HepG2 (cell line): Measurements from ENCODE around the gene PHIP. TPM values are rescaled to one million over a fixed set of nuclear protein-coding genes. Genes with fewer than 3 reads are reported as not detected.

Source experiments
- ATAC-seq: fragments of 200-7000 bp; cut with Tn5 transposase; 3 replicates; pipeline ENCODE4 v1.9.1; 2020; ENCODE audit warnings: mild to moderate bottlenecking, moderate library complexity
- BruUV-seq: library from RNA; stranded (reverse); fragments of 400-500 nt; replicated peaks from 2 replicates; lab custom pipeline; 2021; lab: Mats Ljungman, UMichigan
- CTCF ChIA-PET: fragments of 300-600 bp; formaldehyde crosslinking; extraction: SDS; loops from one replicate; lab custom pipeline; 2021; ENCODE audit warnings: low total read pairs, inconsistent platforms, low intra/inter-chr PET ratio; lab: Yijun Ruan, JAX
- POLR2A ChIA-PET: fragments of 350-600 bp; sonication (Branson Sonifier 250); formaldehyde crosslinking; loops from one replicate; lab custom pipeline; 2020; ENCODE audit warnings: antibody characterized with exemption, inconsistent platforms; lab: Yijun Ruan, JAX
- DNase-seq: peaks from one replicate; pipeline ENCODE4 v3.0.0-alpha.2; 2015; ENCODE audit warnings: low spot score
- FAIRE-seq: peaks from 3 replicates; lab custom pipeline; 2011; peaks lifted over from hg19 to GRCh38; lab: Jason Lieb, UNC
- H2AFZ ChIP-seq: one replicate; pipeline ENCODE4 v1.6.1; 2011; ENCODE audit warnings: low read length, inconsistent platforms
- H3K27ac ChIP-seq: fragments of 300-600 bp; 3 replicates; pipeline ENCODE4 v1.8.0; 2011; ENCODE audit warnings: mixed run types, mild to moderate bottlenecking, mixed read lengths, low read length, inconsistent platforms; ENCODE audit not compliant: insufficient read depth; ENCODE audit errors: extremely low read length
- H3K27me3 ChIP-seq, 2 experiments: fragments of 200-600 bp in 1 of 2; 2 replicates in 1 of 2; 3 replicates in 1 of 2; pipeline versions ENCODE4 v1.6.0 to v1.8.0; 2011; ENCODE audit warnings: low read length in 2 of 2, mild to moderate bottlenecking in 2 of 2, moderate library complexity in 2 of 2, inconsistent platforms in 1 of 2; ENCODE audit not compliant: insufficient read depth in 2 of 2, control insufficient read depth in 1 of 2
- H3K36me3 ChIP-seq, 2 experiments: fragments of 200-600 bp in 1 of 2; replicated peaks in 1 of 2; 2 replicates in 1 of 2; 3 replicates in 1 of 2; pipeline versions ENCODE4 v1.5.1 to v1.8.0; 2011; ENCODE audit warnings: low read length in 2 of 2, inconsistent platforms in 1 of 2; ENCODE audit not compliant: insufficient read depth in 2 of 2, control insufficient read depth in 1 of 2
- H3K4me1 ChIP-seq: 2 replicates; pipeline ENCODE4 v1.5.1; 2012; ENCODE audit warnings: low read length, inconsistent platforms; ENCODE audit not compliant: insufficient read depth
- H3K4me2 ChIP-seq: 2 replicates; pipeline ENCODE4 v1.6.0; 2011; ENCODE audit warnings: low read depth, low read length, inconsistent platforms
- H3K4me3 ChIP-seq, 3 experiments: fragments of 200-600 bp in 1 of 3; sonication (generic), shearing (Covaris generic) in 1 of 3; replicated peaks in 1 of 3; 2 replicates each; pipeline ENCODE4 v1.5.1; 2011 to 2016; ENCODE audit warnings: low read length in 3 of 3, inconsistent platforms in 2 of 3, low read depth in 2 of 3, mild to moderate bottlenecking in 2 of 3, control low read depth in 1 of 3, mixed read lengths in 1 of 3; ENCODE audit not compliant: insufficient read depth in 1 of 3
- H3K79me2 ChIP-seq: one replicate; pipeline ENCODE4 v1.6.1; 2011; ENCODE audit warnings: low read length, inconsistent platforms; ENCODE audit not compliant: insufficient read depth
- H3K9ac ChIP-seq: 2 replicates; pipeline ENCODE4 v1.6.0; 2011; ENCODE audit warnings: mild to moderate bottlenecking, low read depth, low read length, inconsistent platforms; ENCODE audit not compliant: insufficient read depth
- H3K9me3 ChIP-seq: 2 replicates; pipeline ENCODE4 v1.5.1; 2012; ENCODE audit warnings: mild to moderate bottlenecking, low read length
- H4K20me1 ChIP-seq: 2 replicates; pipeline ENCODE4 v1.6.0; 2011; ENCODE audit warnings: inconsistent platforms, mild to moderate bottlenecking, low read length, moderate library complexity; ENCODE audit not compliant: insufficient read depth
- CREM ChIP-seq, 2 experiments: sonication (generic) in 1 of 2; formaldehyde crosslinking in 1 of 2; IDR thresholded peaks; 2 replicates each; pipeline versions ENCODE4 v1.4.0 to v1.6.1; 2016 to 2020; ENCODE audit warnings: antibody characterized with exemption in 1 of 2, mild to moderate bottlenecking in 1 of 2, missing genetic modification reagents in 1 of 2
- MZF1 ChIP-seq: sonication (generic); formaldehyde crosslinking; IDR thresholded peaks from 2 replicates; pipeline ENCODE4 v1.8.1; 2023; ENCODE audit warnings: mild to moderate bottlenecking, missing genetic modification reagents, borderline replicate concordance
- RARA ChIP-seq: IDR thresholded peaks from 2 replicates; pipeline ENCODE4 v1.6.1; 2016; ENCODE audit warnings: missing genetic modification reagents, missing compliant biosample characterization
- U2AF2 ChIP-seq: fragments of 200-400 bp; formaldehyde crosslinking; IDR thresholded peaks from 2 replicates; pipeline ENCODE4 v1.6.1; 2017; ENCODE audit warnings: low read depth, mild to moderate bottlenecking, low read length
- ZMYM2 ChIP-seq: sonication (generic); formaldehyde crosslinking; IDR thresholded peaks from 2 replicates; pipeline ENCODE4 v1.8.0; 2022; ENCODE audit warnings: mild to moderate bottlenecking, missing genetic modification reagents
- ZNF180 ChIP-seq: sonication (generic); formaldehyde crosslinking; IDR thresholded peaks from 2 replicates; pipeline ENCODE4 v1.4.0; 2020; ENCODE audit warnings: low read depth, missing genetic modification reagents, borderline replicate concordance
- ZNF280D ChIP-seq: sonication (generic); formaldehyde crosslinking; IDR thresholded peaks from 2 replicates; pipeline ENCODE4 v1.5.1; 2020; ENCODE audit warnings: mild to moderate bottlenecking, missing genetic modification reagents
- ZNF468 ChIP-seq: sonication (generic); formaldehyde crosslinking; IDR thresholded peaks from 2 replicates; pipeline ENCODE4 v1.8.0; 2022; ENCODE audit warnings: mild to moderate bottlenecking, moderate library complexity, missing genetic modification reagents
- ZNF777 ChIP-seq: sonication (generic); formaldehyde crosslinking; IDR thresholded peaks from 2 replicates; pipeline ENCODE4 v1.4.0; 2020; ENCODE audit warnings: missing genetic modification reagents
- WGBS: methylation state at CpG from one replicate; pipeline ENCODE4 v1.1.6; 2017; ENCODE audit warnings: low lambda C conversion rate; 5-methylcytosine and 5-hydroxymethylcytosine counted together
- in situ Hi-C: cut with HindIII; loops from 2 replicates; pipeline ENCODE4 v1.10.0; 2017; ENCODE audit warnings: low pct_unique_long_range_greater_than_20kb; ENCODE audit not compliant: extremely low pct_ligation_motif_present
- intact Hi-C: fragments of 100-400 bp; cut with micrococcal nuclease; formaldehyde crosslinking; loops from one replicate; pipeline ENCODE4 v1.10.0; 2022; ENCODE audit not compliant: unreplicated experiment
- polyA plus RNA-seq, 8 experiments: library from polyadenylated mRNA; depleted of rRNA in 3 of 8; stranded (reverse) in 7 of 8; unstranded in 1 of 8; fragments of >200 nt; fragmentation: Illumina TruSeq in 4 of 8; extraction: Trizol in 4 of 8; gene quantifications; 2 replicates each; pipeline versions ENCODE4 v1.2.1 to v1.2.3, GENCODE V29; 2011 to 2016; ENCODE audit warnings: low read depth in 4 of 8, missing spikeins in 1 of 8, mixed read lengths in 1 of 8; ENCODE audit not compliant: insufficient read depth in 1 of 8
- total RNA-seq, 5 experiments: library from RNA; depleted of rRNA; stranded (reverse); fragments of >200 nt; fragmentation: Illumina TruSeq; extraction: Trizol; gene quantifications; 2 replicates each; pipeline ENCODE4 v1.2.3, GENCODE V29; 2016; ENCODE audit warnings: low read depth in 1 of 5

Gene PHIP
- total and polyA plus RNA-seq, 2 of the 13 experiments (the other 11 are each of a cell fraction or from before 2014, with no cell fraction given) = 6.5 to 23.5 TPM

GRCh38 chr6:78948785-78949184 is 129.3 kb downstream of the PHIP start:
- H3K9ac ChIP-seq = no peak overlapping the region
- H3K9me3 ChIP-seq = peaks cover 22% of the 10 kb centered on the region
- H3K36me3 ChIP-seq = peaks cover 14 to 81% of the 10 kb centered on the region in 2 experiments
- TF ChIP-seq ZNF280D (CRISPR knock-in tag) (peak; percentile 98), ZNF180 (no peak), ZMYM2 (CRISPR knock-in tag) (peak; percentile 75)
- DNase-seq = no peak
- no peaks in the 10 kb centered on the region for H3K27me3 ChIP-seq
- H3K79me2 ChIP-seq = no peaks in the 10 kb centered on the region
- WGBS = 100% methylated on average over 3 of the region's 3 CpGs
- H4K20me1 ChIP-seq = no peaks in the 10 kb centered on the region
- ChIA-PET POLR2A (no interaction called here), CTCF (no interaction called here)
- H3K4me3 ChIP-seq = no peak overlapping the region
- H3K4me2 ChIP-seq = no peak overlapping the region
- FAIRE-seq = no peak
- H3K27ac ChIP-seq = no peak overlapping the region
- H3K4me1 ChIP-seq = no peaks in the 10 kb centered on the region
- no peak overlapping the region for H2AFZ ChIP-seq
- no peak for ATAC-seq
- in situ Hi-C loops = no loop called here
- BruUV-seq = no TSS peak
- intact Hi-C loops = no loop called here

GRCh38 chr6:78947962-78948361 is 130.1 kb downstream of the PHIP start:
- POLR2A ChIA-PET = no interaction called here

More at GRCh38 chr6:78947962-78948361, 130.1 kb downstream of the PHIP start:
- WGBS = 92% methylated on average over 2 of the region's 2 CpGs
- H3K4me1 ChIP-seq = no peaks in the 10 kb centered on the region
- H3K4me2 ChIP-seq = no peak overlapping the region
- intact Hi-C loops = no loop called here
- H3K27ac ChIP-seq = no peak overlapping the region
- H3K9ac ChIP-seq = no peak overlapping the region
- H3K27me3 ChIP-seq = no peaks in the 10 kb centered on the region
- TF ChIP-seq MZF1 (CRISPR knock-in tag) = no peak
- no peak for TF ChIP-seq ZNF777 (CRISPR knock-in tag)
- TF ChIP-seq CREM (IDR thresholded peaks at IDR 0.05) = no peak
- TF ChIP-seq CREM (CRISPR knock-in tag; IDR thresholded peaks at IDR 0.05) = no peak
- no peak for TF ChIP-seq ZNF468 (CRISPR knock-in tag)
- no peak for TF ChIP-seq RARA (CRISPR knock-in tag)
- TF ChIP-seq U2AF2 = no peak
- TF ChIP-seq, all 625 proteins: peak for 0
- no peak overlapping the region for H3K4me3 ChIP-seq
- peaks cover 22% of the 10 kb centered on the region for H3K9me3 ChIP-seq
- H2AFZ ChIP-seq = no peak overlapping the region
- H4K20me1 ChIP-seq = no peaks in the 10 kb centered on the region
- no TSS peak for BruUV-seq
- H3K79me2 ChIP-seq = no peaks in the 10 kb centered on the region
- ATAC-seq (no peak), DNase-seq (no peak), FAIRE-seq (no peak)
- in situ Hi-C loops = no loop called here
- H3K36me3 ChIP-seq = peaks cover 15 to 80% of the 10 kb centered on the region in 2 experiments
- CTCF ChIA-PET = no interaction called here
